ENCODE results near the gene FCN1. TPM values are rescaled to one million over a fixed set of nuclear protein-coding genes. Genes with fewer than 3 reads are reported as not detected.

Gene FCN1
- polyA plus RNA-seq, 1 donor (not counting 4 experiments of a cell fraction or from before 2014, with no cell fraction given): not detected

DNA sequence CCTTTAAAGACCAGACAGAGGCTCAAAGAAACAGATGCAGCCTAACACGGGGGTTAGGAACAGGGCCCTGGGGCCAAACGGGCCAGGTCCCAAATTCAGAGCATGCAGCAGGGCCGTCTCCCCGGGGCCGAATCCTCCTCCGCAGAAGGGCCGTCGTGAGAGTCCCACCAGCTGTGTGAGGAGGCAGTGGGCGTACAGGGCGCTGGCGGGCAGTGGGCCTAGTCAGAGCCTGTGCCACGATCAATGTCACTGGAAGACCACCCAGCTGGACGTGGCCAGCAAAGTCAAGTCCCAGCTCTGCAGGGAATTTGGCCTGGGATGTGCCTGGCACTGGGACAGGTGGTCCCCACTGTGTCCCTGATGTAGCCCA is 52.9 kb downstream of the FCN1 start:
- FAIRE-seq: no peak
- no peak overlapping the region for H2AFZ ChIP-seq (ENCODE audit: control insufficient read depth, low read length)
- H3K9me3 ChIP-seq (ENCODE audit: control insufficient read depth, low read depth, low read length): peaks cover 1% of the 10 kb centered on the region
- H3K4me3 ChIP-seq (ENCODE audit: control insufficient read depth in 2 of 3, extremely low read depth in 1 of 3, insufficient read depth in 2 of 3, low read depth in 1 of 3, low read length in 3 of 3): no peak overlapping the region
- H3K36me3 ChIP-seq (ENCODE audit: control insufficient read depth in 2 of 2, extremely low read depth in 1 of 2, insufficient read depth in 2 of 2, low read length in 2 of 2): no peaks in the 10 kb centered on the region
- dilution Hi-C loops (cut with MboI; ENCODE audit: extremely low pct_ligation_motif_present, low sequenced_read_pairs): no loop called here
- no peaks in the 10 kb centered on the region for H3K79me2 ChIP-seq (ENCODE audit: control insufficient read depth, insufficient read depth, low read length)
- H3K4me2 ChIP-seq (ENCODE audit: control insufficient read depth, extremely low read depth, insufficient read depth, low read depth, low read length): no peak overlapping the region
- no peak overlapping the region for H3K9ac ChIP-seq (ENCODE audit: control insufficient read depth, extremely low read depth, insufficient read depth, low read length)
- no peaks in the 10 kb centered on the region for H3K9me1 ChIP-seq (ENCODE audit: control insufficient read depth, extremely low read depth, insufficient read depth, low read length)
- no peaks in the 10 kb centered on the region for H3K4me1 ChIP-seq (ENCODE audit: control insufficient read depth, extremely low read depth, insufficient read depth, low read length)
- H4K20me1 ChIP-seq (ENCODE audit: control insufficient read depth, extremely low read depth, insufficient read depth, low read length): no peaks in the 10 kb centered on the region
- no peak for DNase-seq (ENCODE audit: low read depth, low spot score)
- H3K27me3 ChIP-seq (ENCODE audit: control insufficient read depth, extremely low read depth, insufficient read depth, low read length): no peaks in the 10 kb centered on the region
- H3K27ac ChIP-seq (ENCODE audit: control insufficient read depth, insufficient read depth, low read length): no peak overlapping the region
- TF ChIP-seq, protein P1, sequence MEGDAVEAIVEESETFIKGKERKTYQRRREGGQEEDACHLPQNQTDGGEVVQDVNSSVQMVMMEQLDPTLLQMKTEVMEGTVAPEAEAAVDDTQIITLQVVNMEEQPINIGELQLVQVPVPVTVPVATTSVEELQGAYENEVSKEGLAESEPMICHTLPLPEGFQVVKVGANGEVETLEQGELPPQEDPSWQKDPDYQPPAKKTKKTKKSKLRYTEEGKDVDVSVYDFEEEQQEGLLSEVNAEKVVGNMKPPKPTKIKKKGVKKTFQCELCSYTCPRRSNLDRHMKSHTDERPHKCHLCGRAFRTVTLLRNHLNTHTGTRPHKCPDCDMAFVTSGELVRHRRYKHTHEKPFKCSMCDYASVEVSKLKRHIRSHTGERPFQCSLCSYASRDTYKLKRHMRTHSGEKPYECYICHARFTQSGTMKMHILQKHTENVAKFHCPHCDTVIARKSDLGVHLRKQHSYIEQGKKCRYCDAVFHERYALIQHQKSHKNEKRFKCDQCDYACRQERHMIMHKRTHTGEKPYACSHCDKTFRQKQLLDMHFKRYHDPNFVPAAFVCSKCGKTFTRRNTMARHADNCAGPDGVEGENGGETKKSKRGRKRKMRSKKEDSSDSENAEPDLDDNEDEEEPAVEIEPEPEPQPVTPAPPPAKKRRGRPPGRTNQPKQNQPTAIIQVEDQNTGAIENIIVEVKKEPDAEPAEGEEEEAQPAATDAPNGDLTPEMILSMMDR (optimal IDR thresholded peaks at IDR 0.05 in 1 of 3, IDR thresholded peaks at IDR 0.05 in 1 of 3, conservative IDR thresholded peaks at IDR 0.05 in 1 of 3; ENCODE audit: extremely low read depth in 1 of 3, insufficient read depth in 2 of 3, low read length in 3 of 3): no peak
- no peak for TF ChIP-seq EZH2 (IDR thresholded peaks at IDR 0.05; ENCODE audit: low read length)

DNA sequence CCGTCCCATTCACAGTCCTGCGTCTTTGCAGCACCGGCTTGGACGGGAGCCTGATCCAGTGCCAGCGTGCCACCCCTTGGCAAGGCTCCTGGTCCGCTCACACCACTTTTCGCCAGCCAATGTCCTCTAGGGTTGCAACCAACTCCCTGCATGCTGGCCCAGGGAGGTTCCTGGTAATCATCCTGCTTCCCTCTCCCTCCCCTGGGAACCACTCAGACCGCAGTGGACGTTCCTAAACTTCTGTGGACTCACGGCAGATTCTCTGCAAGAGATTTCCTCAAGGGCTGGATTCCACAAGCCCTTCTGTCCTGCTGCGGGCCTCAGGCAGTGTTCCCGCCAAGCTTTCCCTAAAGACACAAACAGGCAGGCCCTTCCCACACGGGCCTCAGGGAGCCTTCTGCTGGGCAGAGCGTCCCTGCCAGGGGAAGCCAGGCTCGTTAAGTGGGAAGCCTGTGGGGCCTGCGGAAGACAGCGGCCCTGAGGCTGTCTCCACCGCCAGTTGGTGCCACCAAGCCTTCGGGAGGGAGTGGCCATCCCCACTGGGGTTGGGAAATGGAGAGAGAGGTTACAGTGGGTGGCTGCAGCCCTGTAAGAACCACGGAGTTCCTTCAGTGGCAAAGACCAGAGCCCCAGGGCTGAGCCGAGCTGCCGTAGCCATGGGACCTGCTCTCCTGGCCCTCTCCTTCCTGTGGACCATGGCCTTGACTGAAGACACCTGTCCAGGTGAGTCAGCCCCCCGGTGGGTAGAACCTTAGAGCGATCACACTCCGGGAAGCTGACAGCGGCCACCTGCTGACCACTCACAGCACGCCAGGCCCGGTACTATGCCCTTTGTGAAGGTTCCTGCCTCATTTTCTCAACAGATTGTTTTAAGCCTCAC is 53.5 kb downstream of the FCN1 start:
- no peak for DNase-seq (ENCODE audit: low read depth, low spot score)
- TF ChIP-seq, protein P1 (optimal IDR thresholded peaks at IDR 0.05 in 1 of 3, IDR thresholded peaks at IDR 0.05 in 1 of 3, conservative IDR thresholded peaks at IDR 0.05 in 1 of 3; ENCODE audit: extremely low read depth in 1 of 3, insufficient read depth in 2 of 3, low read length in 3 of 3): no peak
- no peak for TF ChIP-seq EZH2 (IDR thresholded peaks at IDR 0.05; ENCODE audit: low read length)
- no peaks in the 10 kb centered on the region for H3K79me2 ChIP-seq (ENCODE audit: control insufficient read depth, insufficient read depth, low read length)
- no peaks in the 10 kb centered on the region for H3K4me1 ChIP-seq (ENCODE audit: control insufficient read depth, extremely low read depth, insufficient read depth, low read length)
- H2AFZ ChIP-seq (ENCODE audit: control insufficient read depth, low read length): no peak overlapping the region
- H3K9me1 ChIP-seq (ENCODE audit: control insufficient read depth, extremely low read depth, insufficient read depth, low read length): no peaks in the 10 kb centered on the region
- no peaks in the 10 kb centered on the region for H3K27me3 ChIP-seq (ENCODE audit: control insufficient read depth, extremely low read depth, insufficient read depth, low read length)
- H3K9ac ChIP-seq (ENCODE audit: control insufficient read depth, extremely low read depth, insufficient read depth, low read length): no peak overlapping the region
- no peak for FAIRE-seq
- no peak overlapping the region for H3K4me3 ChIP-seq (ENCODE audit: control insufficient read depth in 2 of 3, extremely low read depth in 1 of 3, insufficient read depth in 2 of 3, low read depth in 1 of 3, low read length in 3 of 3)
- H3K9me3 ChIP-seq (ENCODE audit: control insufficient read depth, low read depth, low read length): peaks cover 1% of the 10 kb centered on the region
- H4K20me1 ChIP-seq (ENCODE audit: control insufficient read depth, extremely low read depth, insufficient read depth, low read length): no peaks in the 10 kb centered on the region
- no peaks in the 10 kb centered on the region for H3K36me3 ChIP-seq (ENCODE audit: control insufficient read depth in 2 of 2, extremely low read depth in 1 of 2, insufficient read depth in 2 of 2, low read length in 2 of 2)
- no peak overlapping the region for H3K4me2 ChIP-seq (ENCODE audit: control insufficient read depth, extremely low read depth, insufficient read depth, low read depth, low read length)
- H3K27ac ChIP-seq (ENCODE audit: control insufficient read depth, insufficient read depth, low read length): no peak overlapping the region
- dilution Hi-C loops (cut with MboI; ENCODE audit: extremely low pct_ligation_motif_present, low sequenced_read_pairs): no loop called here

Measured in keratinocyte (primary cell).